Measurements from ENCODE around the gene CORO7.

DNA sequence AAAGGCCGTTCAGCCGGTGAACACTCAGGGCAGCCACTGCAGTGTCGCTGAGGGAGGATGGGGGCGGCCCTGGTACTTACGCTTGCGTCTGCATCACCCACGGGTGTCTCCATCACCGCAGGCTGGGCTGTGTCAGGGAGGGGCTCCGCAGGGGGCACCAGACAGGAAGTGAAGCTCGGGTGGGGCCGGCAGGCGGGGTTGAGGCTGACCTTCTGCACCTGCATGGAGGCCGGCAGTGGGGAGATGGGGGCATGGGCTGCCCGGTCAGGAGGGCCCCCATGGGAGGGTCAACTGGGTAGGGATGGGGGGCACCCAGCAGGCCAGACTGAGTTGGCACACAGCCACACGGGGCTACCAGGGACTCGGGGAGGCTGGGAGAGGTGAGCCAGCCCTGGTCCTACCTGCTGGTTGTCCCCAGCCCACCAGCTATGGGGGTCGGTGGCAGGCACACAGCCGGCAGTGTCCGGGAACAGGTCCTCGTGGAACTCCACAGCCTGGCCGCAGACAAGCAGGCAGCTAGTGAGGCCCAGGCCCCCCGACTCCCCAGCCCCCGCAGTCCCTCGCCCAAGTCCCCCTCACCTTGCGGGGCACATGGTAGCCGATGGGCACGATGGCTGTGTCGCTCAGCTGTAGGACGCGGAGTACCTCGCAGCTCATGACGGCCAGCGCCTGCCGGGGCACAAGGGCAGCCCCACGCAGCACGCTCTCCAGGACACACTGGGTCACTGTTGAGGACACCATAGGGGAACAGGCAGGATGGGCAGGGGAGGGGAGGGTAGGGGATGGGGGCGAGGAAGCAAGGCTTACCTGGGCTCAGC lies 52.0 kb downstream of the CORO7 start:
- TF ChIP-seq ATF1 (CRISPR knock-in tag; IDR thresholded peaks at IDR 0.05) (no peak), ATF1 (tag; IDR thresholded peaks at IDR 0.05) (no peak), ZNF431 (CRISPR knock-in tag; IDR thresholded peaks at IDR 0.05) (no peak), TBP (optimal IDR thresholded peaks at IDR 0.05; ENCODE audit: low read depth, low read length) (no peak), POLR2A (conservative IDR thresholded peaks at IDR 0.05) (no peak), ZNF407 (IDR thresholded peaks at IDR 0.05; ENCODE audit: low read depth) (no peak), ZNF232 (CRISPR knock-in tag; IDR thresholded peaks at IDR 0.05) (no peak), BRD4 (IDR thresholded peaks at IDR 0.05) (no peak), ZZZ3 (IDR thresholded peaks at IDR 0.05) (no peak), NRF1 (conservative IDR thresholded peaks at IDR 0.05 in 1 of 2, IDR thresholded peaks at IDR 0.05 in 1 of 2) (no peak), CTCF (IDR thresholded peaks at IDR 0.05 in 2 of 3, conservative IDR thresholded peaks at IDR 0.05 in 1 of 3; ENCODE audit: insufficient read depth in 2 of 3, low read depth in 1 of 3, low read length in 3 of 3) (no peak), CCNT2 (IDR thresholded peaks at IDR 0.05; ENCODE audit: borderline replicate concordance, extremely low read depth, insufficient read length, low read depth, low read length) (no peak), KLF10 (CRISPR knock-in tag; IDR thresholded peaks at IDR 0.05) (no peak)
- TF ChIP-seq, protein P1, sequence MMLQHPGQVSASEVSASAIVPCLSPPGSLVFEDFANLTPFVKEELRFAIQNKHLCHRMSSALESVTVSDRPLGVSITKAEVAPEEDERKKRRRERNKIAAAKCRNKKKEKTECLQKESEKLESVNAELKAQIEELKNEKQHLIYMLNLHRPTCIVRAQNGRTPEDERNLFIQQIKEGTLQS (IDR thresholded peaks at IDR 0.05) = no peak
- TF ChIP-seq, protein P1 (CRISPR knock-in tag; conservative IDR thresholded peaks at IDR 0.05) = no peak

Data from K562 (cell line).